Effector memory CD4-positive, alpha-beta T cell (primary cell): ENCODE measurements around the gene CPLX1.
"Not testable (repeated sequence)": the region's sequence is repeated elsewhere in the genome, so short reads cannot be mapped to it uniquely, and the experiment has no call there.

Source experiments
- DNase-seq, 3 donors: peaks; one replicate each; pipeline ENCODE4 v3.0.0-alpha.2; 2020
- H3K27ac ChIP-seq: 2 replicates; pipeline ENCODE4 v1.7.0; 2013; ENCODE audit warnings: mild to moderate bottlenecking, low read length, moderate library complexity; ENCODE audit not compliant: insufficient read depth, poor library complexity, severe bottlenecking
- H3K27me3 ChIP-seq: replicated peaks from 2 replicates; pipeline ENCODE4 v1.7.0; 2013; ENCODE audit warnings: mild to moderate bottlenecking, low read length; ENCODE audit not compliant: insufficient read depth, control insufficient read depth, poor library complexity, severe bottlenecking
- H3K36me3 ChIP-seq: 2 replicates; pipeline ENCODE4 v1.7.0; 2013; ENCODE audit warnings: mild to moderate bottlenecking, low read length, moderate library complexity; ENCODE audit not compliant: control insufficient read depth, insufficient read depth
- H3K4me1 ChIP-seq: 2 replicates; pipeline ENCODE4 v1.7.0; 2013; ENCODE audit warnings: low read length, mild to moderate bottlenecking; ENCODE audit not compliant: control insufficient read depth, insufficient read depth, poor library complexity, severe bottlenecking
- H3K4me3 ChIP-seq: 2 replicates; pipeline ENCODE4 v1.7.0; 2013; ENCODE audit warnings: low read length, low read depth, mild to moderate bottlenecking; ENCODE audit not compliant: insufficient read depth, poor library complexity, severe bottlenecking
- H3K9me3 ChIP-seq: 2 replicates; pipeline ENCODE4 v1.7.0; 2013; ENCODE audit warnings: mild to moderate bottlenecking, low read length, moderate library complexity; ENCODE audit not compliant: control insufficient read depth

Gene CPLX1

GRCh38 chr4:806979-807378, 18.9 kb downstream of the CPLX1 start:
- not testable (repeated sequence) for H3K36me3 ChIP-seq, H3K4me3 ChIP-seq, H3K27ac ChIP-seq, H3K27me3 ChIP-seq, DNase-seq, H3K4me1 ChIP-seq, H3K9me3 ChIP-seq

- Histone ChIP-seq H3K4me3 (no peak overlapping the region), H3K27me3 (no peaks in the 10 kb centered on the region), H3K9me3 (no peaks in the 10 kb centered on the region), H3K36me3 (no peaks in the 10 kb centered on the region), H3K27ac (no peak overlapping the region), H3K4me1 (peaks cover 3% of the 10 kb centered on the region)
- DNase-seq, result no peak
Observed at GRCh38 chr4:804804-805203, 21.1 kb downstream of the CPLX1 start.

- Histone ChIP-seq H3K36me3 (no peaks in the 10 kb centered on the region), H3K4me1 (peaks cover 10% of the 10 kb centered on the region), H3K27me3 (no peaks in the 10 kb centered on the region), H3K4me3 (no peak overlapping the region), H3K27ac (no peak overlapping the region), H3K9me3 (no peaks in the 10 kb centered on the region)
- DNase-seq, result no peak
Observed at GRCh38 chr4:803884-804283, 22.0 kb downstream of the CPLX1 start.

- Histone ChIP-seq H3K27ac (no peak overlapping the region), H3K9me3 (no peaks in the 10 kb centered on the region), H3K27me3 (no peaks in the 10 kb centered on the region), H3K4me3 (no peak overlapping the region), H3K4me1 (peaks cover 10% of the 10 kb centered on the region), H3K36me3 (no peaks in the 10 kb centered on the region)
- no peak for DNase-seq
Observed at GRCh38 chr4:801436-802124, 24.3 kb downstream of the CPLX1 start.

GRCh38 chr4:797066-797465, 28.9 kb downstream of the CPLX1 start:
- Histone ChIP-seq H3K4me3 (no peak overlapping the region), H3K4me1 (peaks cover 32% of the 10 kb centered on the region), H3K9me3 (no peaks in the 10 kb centered on the region), H3K27ac (no peak overlapping the region), H3K27me3 (peaks cover 18% of the 10 kb centered on the region), H3K36me3 (no peaks in the 10 kb centered on the region)
- no peak for DNase-seq

- DNase-seq, result no peak
- Histone ChIP-seq H3K4me1 (peaks cover 33% of the 10 kb centered on the region), H3K9me3 (no peaks in the 10 kb centered on the region), H3K4me3 (no peak overlapping the region), H3K27me3 (peaks cover 18% of the 10 kb centered on the region), H3K27ac (no peak overlapping the region), H3K36me3 (no peaks in the 10 kb centered on the region)
Observed at GRCh38 chr4:796206-796605, 29.7 kb downstream of the CPLX1 start.

- H3K4me3 ChIP-seq, result no peak overlapping the region
- peaks cover 33% of the 10 kb centered on the region for H3K4me1 ChIP-seq
- peaks cover 18% of the 10 kb centered on the region for H3K27me3 ChIP-seq
- no peaks in the 10 kb centered on the region for H3K9me3 ChIP-seq
- H3K36me3 ChIP-seq, result no peaks in the 10 kb centered on the region
- H3K27ac ChIP-seq, result no peak overlapping the region
- no peak for DNase-seq
Observed at GRCh38 chr4:795726-796119, 30.2 kb downstream of the CPLX1 start.

GRCh38 chr4:794900-795725, 30.8 kb downstream of the CPLX1 start:
- no peak for DNase-seq
- peaks cover 33% of the 10 kb centered on the region for H3K4me1 ChIP-seq
- peak overlapping the region; percentile 42 for H3K4me3 ChIP-seq
- no peaks in the 10 kb centered on the region for H3K9me3 ChIP-seq
- H3K36me3 ChIP-seq, result no peaks in the 10 kb centered on the region
- H3K27me3 ChIP-seq, result peaks cover 18% of the 10 kb centered on the region
- H3K27ac ChIP-seq, result no peak overlapping the region

- H3K4me1 ChIP-seq, result peaks cover 25% of the 10 kb centered on the region
- H3K36me3 ChIP-seq, result no peaks in the 10 kb centered on the region
- no peak overlapping the region for H3K27ac ChIP-seq
- no peak overlapping the region for H3K4me3 ChIP-seq
- DNase-seq, result no peak
- H3K9me3 ChIP-seq, result no peaks in the 10 kb centered on the region
- peaks cover 18% of the 10 kb centered on the region for H3K27me3 ChIP-seq
Observed at GRCh38 chr4:793941-794621, 31.8 kb downstream of the CPLX1 start.
